ENCODE measurements around the gene PTAFR. TPM values are rescaled to one million over a fixed set of nuclear protein-coding genes. Genes with fewer than 3 reads are reported as not detected.
A peak's percentile ranks its signal among the peaks of the same experiment; 100 is the strongest.

The PTAFR gene
- total RNA-seq, 1 experiment from 2014 or later, result 1.3 TPM

GRCh38 chr1:28113242-28113572 lies 63.3 kb downstream of the PTAFR start:
- no peaks in the 10 kb centered on the region for H3K27me3 ChIP-seq (ENCODE audit: insufficient read depth, low read length)
- H3K9me3 ChIP-seq (ENCODE audit: control insufficient read depth in 1 of 2, insufficient read depth in 1 of 2, low read depth in 1 of 2, low read length in 2 of 2), result no peaks in the 10 kb centered on the region
- TF ChIP-seq TCF7L2 (IDR thresholded peaks at IDR 0.05; ENCODE audit: borderline replicate concordance, extremely low read depth, insufficient read depth, insufficient read length) (no peak), FOSL1 (IDR thresholded peaks at IDR 0.05; ENCODE audit: low read depth) (no peak), POLR2AphosphoS5 (IDR thresholded peaks at IDR 0.05; ENCODE audit: low read depth, low read length) (no peak), ELF1 (IDR thresholded peaks at IDR 0.05; ENCODE audit: borderline replicate concordance, low read depth) (no peak), EGR1 (IDR thresholded peaks at IDR 0.05; ENCODE audit: low read depth) (no peak), SRF (IDR thresholded peaks at IDR 0.05; ENCODE audit: low read depth) (no peak), YY1 (IDR thresholded peaks at IDR 0.05; ENCODE audit: extremely low read depth, insufficient replicate concordance, low read depth, low read length) (no peak), SIN3A (IDR thresholded peaks at IDR 0.05; ENCODE audit: low read depth) (no peak), EZH2 (IDR thresholded peaks at IDR 0.05) (no peak), ATF3 (IDR thresholded peaks at IDR 0.05) (no peak)
- peak overlapping the region; percentile 51 for H3K4me2 ChIP-seq (ENCODE audit: low read length)
- H3K4me3 ChIP-seq (replicated peaks in 1 of 2; ENCODE audit: low read depth in 1 of 2, low read length in 2 of 2), result no peak overlapping the region
- no peaks in the 10 kb centered on the region for H3K36me3 ChIP-seq (ENCODE audit: control insufficient read depth in 1 of 2, insufficient read depth in 2 of 2, low read length in 2 of 2)
- H3K9ac ChIP-seq (ENCODE audit: low read length), result no peak overlapping the region
- RAD21 ChIA-PET (ENCODE audit: low non-redundant PET in 1 of 2, low total read pairs in 2 of 2, uncharacterized antibody in 2 of 2, unreplicated experiment in 2 of 2), result no interaction called here
- BruUV-seq (replicated peaks), result no TSS peak
- peak overlapping the region; percentile 87 for H2AFZ ChIP-seq (ENCODE audit: low read depth, low read length, poor library complexity, severe bottlenecking)
- CTCF ChIA-PET, result interaction anchor here (2.1 kb wide), 1 partner anchor 22 kb away, joined by 9 read pairs; no protein-coding TSS in a partner anchor
- H3K4me1 ChIP-seq (ENCODE audit: control insufficient read depth in 1 of 2, insufficient read depth in 2 of 2, low read length in 2 of 2), result peaks cover 0 to 11% of the 10 kb centered on the region in 2 experiments; a peak in 2 of 4 replicates
- DNase-seq (ENCODE audit: low read depth, low spot score) (peak; percentile 26), ATAC-seq (no peak; the same call in 1 of the 2 replicates)
- POLR2A ChIA-PET, result no interaction called here
- H3K79me2 ChIP-seq (ENCODE audit: insufficient read depth, low read length), result no peaks in the 10 kb centered on the region
- no peaks in the 10 kb centered on the region for H4K20me1 ChIP-seq (ENCODE audit: insufficient read depth)
- no peaks in the 10 kb centered on the region for H3K9me2 ChIP-seq (ENCODE audit: insufficient read depth)
- no peak overlapping the region for H3K27ac ChIP-seq (ENCODE audit: low read depth, low read length)
- intact Hi-C loops (cut with micrococcal nuclease), result no loop called here

Data from HCT116 (cell line).